ENCODE data around the gene CTDSPL2.
"Not testable (repeated sequence)": the region's sequence is repeated elsewhere in the genome, so short reads cannot be mapped to it uniquely, and the experiment has no call there.

The CTDSPL2 gene

GRCh38 chr15:44489464-44489863 is 62.0 kb downstream of the CTDSPL2 start:
- no peak for DNase-seq

DNA sequence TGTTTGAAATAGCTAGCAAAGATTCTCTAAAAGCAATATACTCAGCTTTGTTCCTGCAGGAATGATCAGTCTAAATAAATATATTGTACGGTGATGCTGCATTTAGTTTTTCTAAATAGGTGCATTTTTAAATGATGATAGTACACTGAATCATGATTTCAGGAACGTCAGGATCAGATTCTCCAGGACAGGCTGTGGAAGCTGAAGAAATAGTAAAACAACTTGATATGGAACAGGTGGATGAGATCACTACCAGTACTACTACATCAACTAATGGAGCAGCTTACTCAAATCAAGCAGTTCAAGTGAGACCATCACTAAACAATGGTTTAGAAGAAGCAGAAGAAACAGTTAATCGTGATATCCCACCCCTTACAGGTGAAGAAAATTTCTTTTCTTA is 63.2 kb downstream of the CTDSPL2 start:
- DNase-seq = no peak

DNA sequence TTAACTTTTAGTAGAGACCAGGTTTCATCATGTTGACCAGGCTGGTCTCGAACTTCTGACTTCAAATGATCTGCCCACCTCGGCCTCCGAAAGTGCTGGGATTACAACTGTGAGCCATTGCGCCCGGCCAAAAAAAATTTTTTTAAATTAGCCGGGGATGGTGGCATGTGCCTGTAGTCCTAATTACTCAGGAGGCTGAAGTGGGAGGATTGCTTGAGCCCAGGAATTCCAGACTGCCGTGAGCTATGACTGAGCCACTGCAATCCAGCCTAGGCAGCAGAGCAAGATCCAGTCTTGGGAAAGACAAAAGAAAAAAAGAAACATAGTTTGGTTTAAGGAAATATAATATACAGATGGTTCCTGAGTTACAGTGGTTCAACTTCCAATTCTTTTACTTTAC is 64.6 kb downstream of the CTDSPL2 start:
- no peak for DNase-seq

GRCh38 chr15:44492672-44493071 is 65.2 kb downstream of the CTDSPL2 start:
- no peak for DNase-seq

- DNase-seq = no peak
Measured at GRCh38 chr15:44495562-44495961, 68.1 kb downstream of the CTDSPL2 start.

DNA sequence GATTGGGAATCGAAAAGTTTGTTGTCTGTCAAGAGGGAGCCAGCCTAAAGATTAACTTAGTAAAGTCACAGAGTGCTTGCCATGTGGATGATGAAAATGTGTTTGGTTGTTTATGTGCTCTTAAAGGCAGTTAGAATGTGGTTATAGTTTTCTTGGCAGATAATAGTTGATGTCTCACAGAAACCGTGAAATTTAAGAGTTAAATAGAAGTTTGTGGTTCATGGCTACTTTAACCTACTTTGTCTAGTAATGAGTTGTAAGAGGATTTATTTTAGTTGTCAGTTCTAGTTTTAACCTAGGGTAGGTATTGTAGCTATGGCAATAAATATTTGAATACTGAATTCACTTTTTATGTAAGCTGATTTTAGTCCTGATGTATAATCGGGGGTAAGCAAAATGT is 73.1 kb downstream of the CTDSPL2 start:
- DNase-seq = no peak

- peak; percentile 10 for DNase-seq
Measured at GRCh38 chr15:44501768-44502366, 74.4 kb downstream of the CTDSPL2 start.

- DNase-seq = no peak
Measured at GRCh38 chr15:44516436-44516835, 89.0 kb downstream of the CTDSPL2 start.

GRCh38 chr15:44519537-44519936 is 92.1 kb downstream of the CTDSPL2 start:
- no peak for DNase-seq

- no peak for DNase-seq
Measured at GRCh38 chr15:44525018-44525417, 97.6 kb downstream of the CTDSPL2 start.

DNA sequence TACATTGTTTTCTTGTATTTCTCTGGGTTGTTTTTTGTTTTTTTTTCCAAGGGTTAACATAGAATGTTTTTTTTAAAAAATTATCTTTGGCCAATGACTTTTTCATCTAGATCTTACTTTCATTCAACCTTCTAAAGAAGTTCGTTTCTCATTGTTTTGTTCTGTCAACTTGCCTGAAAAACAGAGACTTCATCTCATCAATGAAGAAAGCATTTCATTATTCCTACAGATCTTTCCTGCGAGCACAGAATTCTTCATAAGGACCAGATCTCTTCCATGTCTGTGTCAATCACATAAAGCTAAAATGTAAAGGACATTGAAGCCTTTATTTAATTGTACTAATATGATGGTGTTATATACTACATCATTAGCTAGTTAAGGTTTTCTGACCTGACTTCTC is 99.8 kb downstream of the CTDSPL2 start:
- DNase-seq = no peak

DNA sequence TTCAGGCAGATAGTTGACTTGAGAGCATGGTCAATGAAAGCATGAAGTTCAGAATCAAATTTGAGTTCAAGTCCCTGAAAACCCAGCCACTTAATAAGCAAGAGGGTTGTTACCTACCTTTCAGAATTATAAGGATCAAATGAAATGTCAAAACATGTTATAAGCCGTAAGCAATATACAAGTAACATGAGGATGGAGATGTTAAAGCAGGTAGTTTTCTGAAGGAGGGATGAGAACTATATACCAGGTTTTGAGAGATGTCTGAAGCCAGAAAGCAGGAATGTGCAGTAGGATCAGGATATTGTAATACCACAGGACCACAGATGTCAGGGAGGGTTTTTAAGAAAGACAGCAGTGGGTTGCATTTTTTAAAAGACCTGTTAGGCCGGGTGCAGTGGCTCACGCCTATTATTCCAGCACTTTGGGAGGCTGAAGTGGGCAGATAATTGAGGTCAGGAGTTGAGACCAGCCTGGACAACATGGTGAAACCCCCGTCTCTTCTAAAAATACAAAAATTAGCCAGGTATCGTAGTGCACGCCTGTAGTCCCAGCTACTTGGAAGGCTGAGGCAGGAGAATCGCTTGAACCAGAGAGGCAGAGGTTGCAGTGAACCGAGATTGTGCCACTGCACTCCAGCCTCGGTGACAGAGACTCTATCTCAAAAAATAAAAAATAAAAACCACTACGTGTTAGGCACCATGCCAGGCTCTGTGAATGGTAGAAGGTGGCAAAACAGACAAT is 102.6 kb downstream of the CTDSPL2 start:
- no peak for DNase-seq

GRCh38 chr15:44530653-44531052 is 103.2 kb downstream of the CTDSPL2 start:
- no peak for DNase-seq

DNA sequence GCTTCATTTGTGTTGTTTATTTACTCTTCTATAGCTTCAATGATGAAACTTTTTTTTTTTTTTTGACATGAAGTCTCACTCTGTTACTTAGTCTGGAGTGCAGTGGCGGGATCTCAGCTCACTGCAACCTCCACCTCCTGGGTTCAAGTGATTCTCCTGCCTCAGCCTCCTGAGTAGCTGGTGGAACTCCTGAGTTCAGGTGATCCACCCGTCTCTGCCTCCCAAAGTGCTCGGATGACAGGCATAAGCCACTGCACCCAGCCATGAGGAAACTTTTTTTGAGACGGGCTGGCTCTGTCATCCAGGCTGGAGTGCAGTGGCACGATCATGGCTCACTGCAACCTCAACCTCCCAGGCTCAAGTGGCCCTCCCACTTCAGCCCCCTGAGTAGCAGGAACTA is 104.8 kb downstream of the CTDSPL2 start:
- not testable (repeated sequence) for DNase-seq

DNA sequence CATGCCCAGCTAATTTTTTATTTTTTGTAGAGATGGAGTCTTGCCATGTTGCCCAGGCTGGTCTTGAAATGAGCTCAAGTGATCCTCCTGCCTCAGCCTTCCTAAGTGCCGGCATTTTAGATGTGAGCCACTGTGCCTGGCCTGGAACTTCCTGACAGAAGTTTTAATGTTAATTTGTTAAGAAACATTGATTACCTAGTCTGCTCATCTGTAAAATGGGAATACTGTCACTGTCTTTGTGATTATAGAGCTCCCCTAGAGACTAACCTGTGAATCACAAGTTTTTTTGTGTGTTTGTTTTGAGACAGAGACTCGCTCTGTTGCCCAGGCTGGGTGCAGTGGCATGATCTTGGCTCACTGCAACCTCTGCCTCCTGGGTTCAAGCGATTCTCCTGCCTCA is 105.3 kb downstream of the CTDSPL2 start:
- no peak for DNase-seq

DNA sequence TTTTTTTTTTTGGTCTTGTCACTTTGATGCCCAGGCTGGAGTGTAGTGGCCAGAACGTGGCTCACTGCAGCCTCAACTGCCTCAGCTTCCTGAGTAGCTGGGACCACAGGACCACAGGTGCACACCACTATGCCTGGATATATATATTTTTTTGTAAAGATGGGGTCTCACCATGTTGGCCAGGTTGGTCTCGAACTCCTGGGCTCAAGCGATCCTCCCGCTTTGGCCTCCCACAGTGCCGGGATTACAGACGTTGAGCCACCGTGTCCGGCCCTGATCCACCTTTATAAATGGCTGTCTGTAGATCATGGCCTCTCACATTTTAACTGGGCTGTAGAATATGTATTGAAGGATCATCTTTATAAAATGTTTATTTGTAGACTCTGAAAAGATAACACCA is 107.7 kb downstream of the CTDSPL2 start:
- DNase-seq = no peak

DNA sequence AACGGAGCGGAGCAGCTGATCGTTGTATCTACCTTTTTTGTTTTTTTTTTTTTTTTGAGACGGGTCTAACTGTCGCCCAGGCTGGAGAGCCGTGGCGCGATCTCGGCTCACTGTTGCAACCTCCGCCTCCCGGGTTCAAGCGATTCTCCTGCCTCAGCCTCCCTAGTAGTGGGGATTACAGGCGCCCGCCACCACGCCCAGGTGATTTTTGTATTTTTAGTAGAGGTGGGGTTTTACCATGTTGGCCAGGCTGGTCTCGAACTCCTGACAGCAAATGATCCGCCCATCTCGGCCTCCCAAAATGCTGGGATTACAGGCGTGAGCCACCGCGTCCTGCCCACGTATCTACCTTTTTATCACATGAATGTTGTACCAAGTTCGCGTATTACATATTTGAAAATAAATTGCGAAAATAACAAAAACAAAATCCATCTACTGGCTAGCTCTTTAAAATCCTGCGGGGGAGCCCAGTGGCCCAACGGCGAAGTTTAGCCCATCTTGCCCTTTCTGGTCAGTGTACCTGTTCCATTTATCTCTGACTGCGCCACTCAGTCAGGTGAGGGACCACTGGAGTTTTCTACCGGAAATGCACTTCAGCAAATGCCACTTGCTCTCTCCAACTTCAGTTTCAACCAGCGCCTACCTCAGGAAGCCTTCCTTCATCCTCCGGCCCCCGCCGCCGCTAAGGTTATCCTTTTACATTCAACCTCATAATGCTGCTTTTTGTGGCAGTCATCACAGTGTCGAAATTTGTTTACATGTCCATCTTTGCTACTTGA is 108.3 kb downstream of the CTDSPL2 start:
- no peak for DNase-seq

- DNase-seq = peak; percentile 70
Measured at GRCh38 chr15:44536302-44536961, 109.0 kb downstream of the CTDSPL2 start.

DNA sequence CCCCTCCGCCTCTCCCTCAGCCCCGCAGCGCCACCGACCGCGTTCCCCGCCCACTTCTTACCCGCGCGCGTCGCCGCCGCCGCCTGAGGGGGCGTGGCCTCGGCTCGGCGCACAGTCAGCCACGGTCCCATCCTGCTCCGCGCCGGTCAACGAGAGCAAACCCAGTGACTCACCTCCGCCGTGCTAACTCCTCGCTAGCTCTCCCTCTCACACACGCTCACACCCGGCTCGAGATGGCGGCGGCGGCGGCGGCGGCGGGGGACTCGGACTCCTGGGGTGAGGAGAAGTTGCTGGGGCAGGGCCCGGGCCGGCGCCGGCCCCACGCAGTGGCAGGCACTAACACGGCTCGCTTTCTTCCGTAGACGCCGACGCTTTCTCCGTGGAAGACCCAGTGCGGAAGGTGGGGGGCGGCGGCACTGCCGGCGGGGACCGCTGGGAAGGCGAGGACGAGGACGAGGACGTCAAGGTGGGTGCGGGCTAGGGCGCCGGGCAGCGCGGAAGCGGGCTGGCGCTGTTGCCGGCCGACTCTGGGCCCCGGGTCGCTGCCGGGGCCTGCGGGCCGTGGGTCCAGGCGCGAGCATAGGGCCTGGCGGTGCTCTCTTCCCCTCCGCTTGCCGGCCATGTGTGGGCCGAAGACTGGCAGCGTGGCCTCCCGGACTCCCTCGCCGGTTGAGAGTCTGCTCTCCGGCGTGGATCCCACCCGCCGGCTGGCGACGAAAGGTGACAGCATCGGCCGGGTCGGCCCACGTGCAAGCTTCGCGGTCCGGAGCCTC is 109.7 kb downstream of the CTDSPL2 start, which contains the start of gene EIF3J:
EIF3J (plus strand) TSS at position 186 of the 773 bp plus-strand sequence; CDS start at position 234, 48 bp downstream.
- DNase-seq = peak; percentile 71

DNA sequence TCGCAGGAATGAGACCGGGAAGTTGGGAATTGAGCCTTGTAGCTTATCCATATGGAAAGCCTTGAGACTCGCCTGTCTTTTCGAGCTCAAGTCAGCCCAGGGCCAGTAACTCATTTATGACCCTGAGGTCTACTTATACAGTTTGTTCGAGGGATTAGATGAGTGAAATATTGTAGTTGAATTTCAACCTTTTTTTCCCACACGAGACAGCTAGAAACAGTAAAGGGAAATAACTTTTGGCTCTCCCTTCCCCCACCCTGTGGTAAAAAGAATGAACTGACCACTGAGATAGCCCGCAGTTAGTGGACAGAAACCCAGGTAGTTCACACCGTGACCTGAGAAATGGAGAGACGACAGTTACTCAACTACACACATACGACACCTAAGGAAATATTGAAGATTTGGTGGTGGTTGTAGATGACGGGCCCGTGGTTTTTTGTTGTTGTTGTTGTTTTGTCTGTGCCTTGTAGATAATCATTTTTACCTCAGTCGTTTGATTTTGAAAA is 110.4 kb downstream of the CTDSPL2 start:
- no peak for DNase-seq

GRCh38 chr15:44541282-44541958 is 114.0 kb downstream of the CTDSPL2 start:
- DNase-seq = no peak

- no peak for DNase-seq
Measured at GRCh38 chr15:44542596-44542995, 115.2 kb downstream of the CTDSPL2 start.

Measured in GF-D8 (cell line).